ENCODE results near the gene TMEM254.
"Not testable (repeated sequence)": the region's sequence is repeated elsewhere in the genome, so short reads cannot be mapped to it uniquely, and the experiment has no call there.

Gene TMEM254

DNA sequence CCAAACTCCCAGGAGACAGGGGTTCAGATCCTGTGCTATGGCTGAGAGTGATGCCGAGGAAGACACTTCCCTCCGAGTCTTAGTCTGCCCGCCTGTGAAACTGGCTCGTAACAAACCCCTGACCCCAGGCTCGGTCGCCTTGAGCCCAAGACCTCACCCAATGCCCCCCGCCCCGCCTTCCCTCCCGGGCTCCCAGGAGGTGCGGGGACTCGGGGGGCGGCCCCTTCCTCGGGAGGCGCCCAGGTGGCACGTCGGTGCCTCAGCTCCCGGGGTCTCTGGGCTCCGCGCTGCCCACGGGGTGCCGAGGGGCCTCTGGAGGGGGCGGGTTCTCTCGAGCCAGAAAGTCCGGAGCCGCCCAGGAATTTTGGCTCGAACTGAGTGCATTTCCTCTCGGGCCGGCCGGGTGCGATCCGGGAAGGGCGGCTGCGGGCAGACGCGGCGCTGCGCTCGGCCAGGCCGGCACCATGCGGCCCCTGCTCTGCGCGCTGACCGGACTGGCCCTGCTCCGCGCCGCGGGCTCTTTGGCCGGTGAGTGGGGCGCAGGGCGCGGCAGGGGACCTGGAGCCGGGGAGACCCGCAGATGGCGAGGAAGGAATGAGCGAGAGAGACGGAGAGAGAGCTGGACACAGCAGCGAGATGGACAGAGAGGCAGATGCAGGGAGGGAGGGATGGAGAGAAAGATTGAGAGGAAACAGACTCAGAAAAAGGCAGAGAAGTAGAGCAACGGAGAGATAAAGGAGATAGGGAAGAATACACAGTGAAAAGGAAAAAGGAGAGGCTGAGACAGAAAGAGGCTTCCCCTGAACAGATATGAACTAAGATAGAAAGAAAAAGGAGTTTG, 54.1 kb downstream of the TMEM254 start, which contains the start of gene PLAC9:
PLAC9 (plus strand) TSS at position 432 of the 841 bp plus-strand sequence; CDS start at position 465, 33 bp downstream.
- Histone ChIP-seq H3K4ac (ENCODE audit: low read depth in 1 of 2, low read length in 2 of 2) (no peak within 1 kb of the TSS), H4K8ac (ENCODE audit: low read length) (peak within 1 kb of the TSS; percentile 85), H3K36me3 (ENCODE audit: control insufficient read depth in 1 of 2, insufficient read depth in 2 of 2, low read depth in 1 of 2, low read length in 2 of 2) (no peaks in the 10 kb centered on the region), H4K91ac (ENCODE audit: low read length) (peak within 1 kb of the TSS; percentile 68), H2BK12ac (ENCODE audit: low read length in 2 of 2) (peak within 1 kb of the TSS in 1 of 2 experiments; percentile 52), H3K18ac (ENCODE audit: low read depth in 1 of 2, low read length in 2 of 2) (peak within 1 kb of the TSS; percentile 28 to 43), H3K14ac (ENCODE audit: low read length in 2 of 2) (peak within 1 kb of the TSS in 1 of 2 experiments; percentile 44), H2BK15ac (ENCODE audit: low read depth, poor library complexity, severe bottlenecking) (no peak within 1 kb of the TSS), H2AK5ac (ENCODE audit: low read length, severe bottlenecking) (no peak within 1 kb of the TSS), H2AFZ (ENCODE audit: low read depth, low read length) (peak within 1 kb of the TSS; percentile 46), H3K4me1 (ENCODE audit: control insufficient read depth, insufficient read depth, low read depth, low read length) (peaks cover 10% of the 10 kb centered on the region), H3K79me1 (replicated peaks; ENCODE audit: low read length, poor library complexity, severe bottlenecking) (no peaks in the 10 kb centered on the region), H3K9me3 (ENCODE audit: control insufficient read depth, low read length) (no peaks in the 10 kb centered on the region), H3K4me2 (ENCODE audit: low read length, poor library complexity, severe bottlenecking) (peak within 1 kb of the TSS; percentile 97), H3K9ac (ENCODE audit: low read length) (peak within 1 kb of the TSS; percentile 99), H3K27me3 (ENCODE audit: control insufficient read depth in 1 of 2, insufficient read depth in 1 of 2, low read length in 2 of 2) (peaks cover 0 to 4% of the 10 kb centered on the region in 2 experiments), H3K27ac (ENCODE audit: low read length, poor library complexity, severe bottlenecking) (peak within 1 kb of the TSS; percentile 32), H2BK5ac (ENCODE audit: low read depth, low read length, poor library complexity, severe bottlenecking) (no peak within 1 kb of the TSS), H3K4me3 (ENCODE audit: insufficient read depth in 1 of 2, low read depth in 1 of 2, low read length in 2 of 2) (peak within 1 kb of the TSS; percentile 61 to 96), H2BK120ac (ENCODE audit: low read depth, low read length) (peak within 1 kb of the TSS; percentile 61), H3K23ac (ENCODE audit: low read length in 2 of 2) (no peak within 1 kb of the TSS)
- DNase-seq = peak; percentile 35
- WGBS = 1% methylated on average over 58 of the region's 58 CpGs

DNA sequence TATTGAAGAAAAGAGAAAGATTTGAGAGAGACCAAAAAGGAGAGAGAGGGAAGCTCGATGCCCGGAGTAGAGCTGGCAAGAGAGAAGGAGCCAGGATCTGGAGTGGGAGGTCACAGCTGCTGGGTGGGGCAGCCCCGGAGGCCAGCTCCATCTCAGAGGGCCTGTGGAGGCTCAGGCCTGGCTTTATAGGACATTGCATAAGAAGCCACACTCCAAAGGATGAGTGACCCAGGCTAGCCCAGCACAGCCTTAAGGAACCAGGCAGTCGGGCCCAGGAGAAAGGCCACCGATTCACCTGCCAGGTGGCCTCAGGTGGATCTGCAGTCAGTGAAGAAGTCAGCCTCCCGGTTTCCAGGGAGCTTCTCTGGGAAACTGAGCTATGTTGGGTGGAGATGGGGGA, 54.7 kb downstream of the TMEM254 start:
- Histone ChIP-seq H3K9me3 (ENCODE audit: control insufficient read depth, low read length) (no peaks in the 10 kb centered on the region), H4K91ac (ENCODE audit: low read length) (no peak overlapping the region), H3K4me1 (ENCODE audit: control insufficient read depth, insufficient read depth, low read depth, low read length) (peaks cover 10% of the 10 kb centered on the region), H2BK5ac (ENCODE audit: low read depth, low read length, poor library complexity, severe bottlenecking) (no peak overlapping the region), H3K9ac (ENCODE audit: low read length) (peak overlapping the region; percentile 99), H2BK120ac (ENCODE audit: low read depth, low read length) (no peak overlapping the region), H3K4me3 (ENCODE audit: insufficient read depth in 1 of 2, low read depth in 1 of 2, low read length in 2 of 2) (peak overlapping the region in 1 of 2 experiments; percentile 96), H2AFZ (ENCODE audit: low read depth, low read length) (no peak overlapping the region), H4K8ac (ENCODE audit: low read length) (peak overlapping the region; percentile 23), H3K4ac (ENCODE audit: low read depth in 1 of 2, low read length in 2 of 2) (no peak overlapping the region), H3K36me3 (ENCODE audit: control insufficient read depth in 1 of 2, insufficient read depth in 2 of 2, low read depth in 1 of 2, low read length in 2 of 2) (no peaks in the 10 kb centered on the region), H3K79me1 (replicated peaks; ENCODE audit: low read length, poor library complexity, severe bottlenecking) (no peaks in the 10 kb centered on the region), H3K27me3 (ENCODE audit: control insufficient read depth in 1 of 2, insufficient read depth in 1 of 2, low read length in 2 of 2) (peaks cover 0 to 4% of the 10 kb centered on the region in 2 experiments), H3K14ac (ENCODE audit: low read length in 2 of 2) (no peak overlapping the region), H3K4me2 (ENCODE audit: low read length, poor library complexity, severe bottlenecking) (no peak overlapping the region), H3K27ac (ENCODE audit: low read length, poor library complexity, severe bottlenecking) (no peak overlapping the region), H3K18ac (ENCODE audit: low read depth in 1 of 2, low read length in 2 of 2) (no peak overlapping the region), H3K23ac (ENCODE audit: low read length in 2 of 2) (no peak overlapping the region), H2BK15ac (ENCODE audit: low read depth, poor library complexity, severe bottlenecking) (no peak overlapping the region), H2AK5ac (ENCODE audit: low read length, severe bottlenecking) (no peak overlapping the region), H2BK12ac (ENCODE audit: low read length in 2 of 2) (no peak overlapping the region)
- DNase-seq = no peak
- 71% methylated on average over 6 of the region's 6 CpGs for WGBS

DNA sequence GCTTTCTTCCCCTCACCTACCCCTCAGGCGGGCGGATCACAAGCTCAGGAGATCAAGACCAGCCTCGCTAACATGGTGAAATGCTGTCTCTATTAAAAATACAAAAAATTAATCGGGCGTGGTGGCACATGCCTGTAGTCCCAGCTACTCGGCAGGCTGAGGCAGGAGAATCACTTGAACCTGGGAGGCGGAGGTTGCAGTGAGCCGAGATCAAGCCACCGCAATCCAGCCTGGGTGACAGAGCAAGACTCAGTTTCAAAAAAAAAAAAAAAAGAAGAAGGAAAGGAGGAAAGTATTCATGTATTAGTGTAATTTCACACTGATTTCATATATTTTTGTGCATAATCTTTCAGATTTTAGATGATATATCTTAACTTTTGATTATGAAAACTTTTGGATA, 55.2 kb downstream of the TMEM254 start:
- not testable (repeated sequence) for H4K8ac ChIP-seq (ENCODE audit: low read length); H3K27ac ChIP-seq (ENCODE audit: low read length, poor library complexity, severe bottlenecking); H2BK12ac ChIP-seq (ENCODE audit: low read length in 2 of 2); H3K4me2 ChIP-seq (ENCODE audit: low read length, poor library complexity, severe bottlenecking); H2BK15ac ChIP-seq (ENCODE audit: low read depth, poor library complexity, severe bottlenecking); H2BK5ac ChIP-seq (ENCODE audit: low read depth, low read length, poor library complexity, severe bottlenecking); H3K27me3 ChIP-seq (ENCODE audit: control insufficient read depth in 1 of 2, insufficient read depth in 1 of 2, low read length in 2 of 2); H3K9me3 ChIP-seq (ENCODE audit: control insufficient read depth, low read length); DNase-seq; H3K23ac ChIP-seq (ENCODE audit: low read length in 2 of 2); H2AK5ac ChIP-seq (ENCODE audit: low read length, severe bottlenecking); H4K91ac ChIP-seq (ENCODE audit: low read length); H2AFZ ChIP-seq (ENCODE audit: low read depth, low read length); H3K18ac ChIP-seq (ENCODE audit: low read depth in 1 of 2, low read length in 2 of 2); H3K14ac ChIP-seq (ENCODE audit: low read length in 2 of 2); H3K36me3 ChIP-seq (ENCODE audit: control insufficient read depth in 1 of 2, insufficient read depth in 2 of 2, low read depth in 1 of 2, low read length in 2 of 2); H2BK120ac ChIP-seq (ENCODE audit: low read depth, low read length); H3K4ac ChIP-seq (ENCODE audit: low read depth in 1 of 2, low read length in 2 of 2); H3K79me1 ChIP-seq (replicated peaks; ENCODE audit: low read length, poor library complexity, severe bottlenecking)
- Histone ChIP-seq H3K9ac (ENCODE audit: low read length) (peak overlapping the region; percentile 99), H3K4me1 (ENCODE audit: control insufficient read depth, insufficient read depth, low read depth, low read length) (peaks cover 10% of the 10 kb centered on the region), H3K4me3 (ENCODE audit: insufficient read depth in 1 of 2, low read depth in 1 of 2, low read length in 2 of 2) (peak overlapping the region in 1 of 2 experiments; percentile 96)
- 96% methylated on average over 7 of the region's 9 CpGs for WGBS

DNA sequence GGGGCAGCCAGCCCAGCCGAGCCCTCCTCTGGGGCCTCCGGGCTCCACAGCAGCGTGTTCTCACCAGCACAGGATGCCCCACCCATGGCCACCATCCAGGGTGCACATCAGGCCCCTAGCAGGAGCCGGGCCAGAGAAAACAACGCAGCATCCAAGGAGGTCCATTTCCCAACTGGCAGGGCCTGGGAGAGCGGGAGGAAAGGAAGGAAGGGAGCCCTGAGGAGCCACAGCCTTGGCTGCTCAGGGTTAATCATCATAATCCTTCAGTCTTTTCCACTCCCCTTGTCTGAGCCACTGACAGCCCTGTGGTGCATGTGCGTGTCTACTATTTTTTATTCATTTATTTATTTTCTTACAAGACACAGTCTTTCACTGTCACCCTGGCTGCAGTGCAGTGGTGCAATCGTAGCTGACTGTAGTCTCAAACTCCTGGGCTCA, 57.7 kb downstream of the TMEM254 start:
- Histone ChIP-seq H3K14ac (ENCODE audit: low read length in 2 of 2) (no peak overlapping the region), H2AFZ (ENCODE audit: low read depth, low read length) (no peak overlapping the region), H3K9me3 (ENCODE audit: control insufficient read depth, low read length) (no peaks in the 10 kb centered on the region), H2BK120ac (ENCODE audit: low read depth, low read length) (no peak overlapping the region), H3K9ac (ENCODE audit: low read length) (peak overlapping the region; percentile 92), H3K4ac (ENCODE audit: low read depth in 1 of 2, low read length in 2 of 2) (no peak overlapping the region), H3K4me2 (ENCODE audit: low read length, poor library complexity, severe bottlenecking) (no peak overlapping the region), H4K91ac (ENCODE audit: low read length) (no peak overlapping the region), H2BK12ac (ENCODE audit: low read length in 2 of 2) (no peak overlapping the region), H3K18ac (ENCODE audit: low read depth in 1 of 2, low read length in 2 of 2) (no peak overlapping the region), H2BK5ac (ENCODE audit: low read depth, low read length, poor library complexity, severe bottlenecking) (no peak overlapping the region), H3K23ac (ENCODE audit: low read length in 2 of 2) (no peak overlapping the region), H2AK5ac (ENCODE audit: low read length, severe bottlenecking) (no peak overlapping the region), H3K79me1 (replicated peaks; ENCODE audit: low read length, poor library complexity, severe bottlenecking) (no peaks in the 10 kb centered on the region), H2BK15ac (ENCODE audit: low read depth, poor library complexity, severe bottlenecking) (no peak overlapping the region), H4K8ac (ENCODE audit: low read length) (no peak overlapping the region), H3K27ac (ENCODE audit: low read length, poor library complexity, severe bottlenecking) (no peak overlapping the region), H3K4me3 (ENCODE audit: insufficient read depth in 1 of 2, low read depth in 1 of 2, low read length in 2 of 2) (peak overlapping the region in 1 of 2 experiments; percentile 63), H3K4me1 (ENCODE audit: control insufficient read depth, insufficient read depth, low read depth, low read length) (peaks cover 10% of the 10 kb centered on the region), H3K27me3 (ENCODE audit: control insufficient read depth in 1 of 2, insufficient read depth in 1 of 2, low read length in 2 of 2) (peaks cover 0 to 4% of the 10 kb centered on the region in 2 experiments), H3K36me3 (ENCODE audit: control insufficient read depth in 1 of 2, insufficient read depth in 2 of 2, low read depth in 1 of 2, low read length in 2 of 2) (peaks cover 0 to 14% of the 10 kb centered on the region in 2 experiments)
- WGBS = 75% methylated on average over 8 of the region's 8 CpGs
- no peak for DNase-seq
